BE2C (cell line): ENCODE results near the gene ARL5A.

Experiments
- DNase-seq: peaks from one replicate; pipeline ENCODE4 v3.0.0-alpha.2; 2020
- H3K27me3 ChIP-seq: fragments of 250-450 bp; sonication (Bioruptor Pico); 2 replicates; pipeline ENCODE4 v1.5.1; 2020; ENCODE audit warnings: mild to moderate bottlenecking
- H3K36me3 ChIP-seq: fragments of 250-450 bp; sonication (Bioruptor Pico); 2 replicates; pipeline ENCODE4 v1.5.1; 2020; ENCODE audit warnings: mild to moderate bottlenecking
- H3K4me1 ChIP-seq: fragments of 250-450 bp; sonication (Bioruptor Pico); 2 replicates; pipeline ENCODE4 v1.5.1; 2020
- H3K4me3 ChIP-seq: 2 replicates; pipeline ENCODE4 v1.5.1; 2011; ENCODE audit warnings: low read depth, low read length
- H3K9me3 ChIP-seq: fragments of 250-450 bp; sonication (Bioruptor Pico); 2 replicates; pipeline ENCODE4 v1.5.1; 2020
- CTCF ChIP-seq: IDR thresholded peaks from 2 replicates; pipeline ENCODE4 v1.5.1; 2012; ENCODE audit warnings: mild to moderate bottlenecking, low read depth, low read length

Gene ARL5A

GRCh38 chr2:151844211-151844896 lies 16.1 kb upstream of the ARL5A start:
- DNase-seq, result no peak
- H3K9me3 ChIP-seq, result no peaks in the 10 kb centered on the region
- no peaks in the 10 kb centered on the region for H3K27me3 ChIP-seq
- H3K4me3 ChIP-seq, result no peak overlapping the region
- no peak for TF ChIP-seq CTCF
- no peaks in the 10 kb centered on the region for H3K4me1 ChIP-seq
- H3K36me3 ChIP-seq, result no peaks in the 10 kb centered on the region

GRCh38 chr2:151843691-151844061 lies 15.5 kb upstream of the ARL5A start:
- no peaks in the 10 kb centered on the region for H3K4me1 ChIP-seq

GRCh38 chr2:151842830-151843690 lies 14.8 kb upstream of the ARL5A start:
- no peak for TF ChIP-seq CTCF
- Histone ChIP-seq H3K4me1 (no peaks in the 10 kb centered on the region), H3K9me3 (no peaks in the 10 kb centered on the region), H3K36me3 (no peaks in the 10 kb centered on the region), H3K27me3 (no peaks in the 10 kb centered on the region), H3K4me3 (no peak overlapping the region)
- no peak for DNase-seq

More at GRCh38 chr2:151843691-151844061, 15.5 kb upstream of the ARL5A start:
- no peak for DNase-seq
- Histone ChIP-seq H3K4me3 (no peak overlapping the region), H3K27me3 (no peaks in the 10 kb centered on the region), H3K9me3 (no peaks in the 10 kb centered on the region), H3K36me3 (no peaks in the 10 kb centered on the region)
- TF ChIP-seq CTCF, result no peak

- no peak for DNase-seq
- H3K4me1 ChIP-seq, result no peaks in the 10 kb centered on the region
These were observed 12.8 kb upstream of the ARL5A start for GRCh38 chr2:151841047-151841424.

GRCh38 chr2:151840216-151841046 lies 12.2 kb upstream of the ARL5A start:
- no peak for DNase-seq
- H3K9me3 ChIP-seq, result no peaks in the 10 kb centered on the region
- H3K36me3 ChIP-seq, result no peaks in the 10 kb centered on the region
- H3K27me3 ChIP-seq, result no peaks in the 10 kb centered on the region
- H3K4me1 ChIP-seq, result no peaks in the 10 kb centered on the region
- no peak for TF ChIP-seq CTCF
- no peak overlapping the region for H3K4me3 ChIP-seq

More at GRCh38 chr2:151841047-151841424, 12.8 kb upstream of the ARL5A start:
- H3K36me3 ChIP-seq, result no peaks in the 10 kb centered on the region
- H3K9me3 ChIP-seq, result no peaks in the 10 kb centered on the region
- no peaks in the 10 kb centered on the region for H3K27me3 ChIP-seq
- TF ChIP-seq CTCF, result no peak
- no peak overlapping the region for H3K4me3 ChIP-seq
